AG10803 (cell line): ENCODE measurements around the gene ETV3L.
"Not testable (repeated sequence)": the region's sequence is repeated elsewhere in the genome, so short reads cannot be mapped to it uniquely, and the experiment has no call there.

Source experiments
- DNase-seq: peaks from one replicate; pipeline ENCODE4 v3.0.0; 2010; ENCODE audit warnings: low read depth
- H3K4me3 ChIP-seq: 2 replicates; pipeline ENCODE4 v1.5.1; 2011; ENCODE audit warnings: mild to moderate bottlenecking, low read length, control low read depth
- TF ChIP-seq, protein P1 (sequence below): conservative IDR thresholded peaks from 2 replicates; pipeline ENCODE4 v1.5.1; 2011; ENCODE audit warnings: mild to moderate bottlenecking, low read length, control low read depth, inconsistent platforms

ETV3L gene

DNA sequence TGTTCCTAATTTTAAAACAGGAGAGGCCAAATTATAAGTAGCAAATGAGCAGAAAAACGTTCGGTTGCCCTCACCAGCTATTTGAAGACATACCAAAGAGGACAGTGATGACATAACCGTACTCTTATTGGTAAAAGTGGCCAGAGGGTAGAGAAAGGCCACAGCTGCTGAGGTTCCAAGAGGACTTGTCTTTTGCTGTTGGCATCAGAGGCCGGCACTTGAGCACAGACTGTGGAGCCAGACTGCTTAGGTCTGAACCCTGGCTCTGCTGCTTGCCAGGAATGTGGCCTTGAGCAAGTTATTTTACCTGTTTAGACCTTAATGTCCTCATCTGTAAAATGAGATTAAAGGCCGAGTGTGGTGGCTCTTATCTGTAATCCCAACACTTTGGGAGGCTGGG is 14.9 kb downstream of the ETV3L start:
- H3K4me3 ChIP-seq, result no peak overlapping the region
- TF ChIP-seq, protein P1, sequence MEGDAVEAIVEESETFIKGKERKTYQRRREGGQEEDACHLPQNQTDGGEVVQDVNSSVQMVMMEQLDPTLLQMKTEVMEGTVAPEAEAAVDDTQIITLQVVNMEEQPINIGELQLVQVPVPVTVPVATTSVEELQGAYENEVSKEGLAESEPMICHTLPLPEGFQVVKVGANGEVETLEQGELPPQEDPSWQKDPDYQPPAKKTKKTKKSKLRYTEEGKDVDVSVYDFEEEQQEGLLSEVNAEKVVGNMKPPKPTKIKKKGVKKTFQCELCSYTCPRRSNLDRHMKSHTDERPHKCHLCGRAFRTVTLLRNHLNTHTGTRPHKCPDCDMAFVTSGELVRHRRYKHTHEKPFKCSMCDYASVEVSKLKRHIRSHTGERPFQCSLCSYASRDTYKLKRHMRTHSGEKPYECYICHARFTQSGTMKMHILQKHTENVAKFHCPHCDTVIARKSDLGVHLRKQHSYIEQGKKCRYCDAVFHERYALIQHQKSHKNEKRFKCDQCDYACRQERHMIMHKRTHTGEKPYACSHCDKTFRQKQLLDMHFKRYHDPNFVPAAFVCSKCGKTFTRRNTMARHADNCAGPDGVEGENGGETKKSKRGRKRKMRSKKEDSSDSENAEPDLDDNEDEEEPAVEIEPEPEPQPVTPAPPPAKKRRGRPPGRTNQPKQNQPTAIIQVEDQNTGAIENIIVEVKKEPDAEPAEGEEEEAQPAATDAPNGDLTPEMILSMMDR, result no peak
- no peak for DNase-seq

DNA sequence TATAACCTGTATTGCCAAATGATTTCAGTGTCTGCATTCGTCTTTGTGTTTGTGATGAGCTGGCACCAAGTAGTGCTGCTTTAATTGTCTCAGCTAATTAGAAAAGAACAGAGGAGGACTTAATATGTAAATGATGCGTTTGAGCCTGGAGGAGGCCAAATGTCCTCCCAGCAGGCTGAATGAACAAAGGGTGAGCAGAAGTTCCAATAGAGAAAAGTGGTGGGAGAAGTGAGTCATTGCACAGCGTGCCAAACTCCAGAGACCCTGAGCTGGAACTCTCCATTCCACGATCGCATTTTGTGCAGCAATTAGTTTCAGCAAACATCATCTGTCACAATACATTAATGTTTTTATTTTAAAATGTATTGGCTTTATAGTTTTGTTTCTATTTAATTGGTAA is 17.9 kb downstream of the ETV3L start:
- TF ChIP-seq, protein P1, result no peak
- no peak overlapping the region for H3K4me3 ChIP-seq
- no peak for DNase-seq

DNA sequence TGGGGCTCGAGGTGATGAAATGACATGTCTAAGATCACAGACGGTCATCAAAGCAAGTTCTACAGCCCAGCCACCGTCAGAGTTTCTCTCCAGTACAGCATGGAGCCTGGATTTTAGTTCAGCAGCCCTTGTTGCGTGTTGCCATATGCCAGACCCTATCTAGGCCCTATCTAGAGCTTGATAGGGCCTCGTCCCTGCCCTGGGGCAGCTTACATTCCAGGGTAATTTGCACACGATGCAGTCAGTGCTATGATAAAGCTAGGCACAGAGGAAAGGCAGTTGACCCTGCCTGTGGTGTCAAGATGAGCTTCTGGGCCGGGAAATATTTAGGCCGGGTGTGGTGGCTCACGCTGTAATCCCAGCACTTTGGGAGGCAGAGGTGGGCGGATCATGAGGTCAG is 18.9 kb downstream of the ETV3L start:
- TF ChIP-seq, protein P1, result no peak
- no peak overlapping the region for H3K4me3 ChIP-seq
- no peak for DNase-seq

DNA sequence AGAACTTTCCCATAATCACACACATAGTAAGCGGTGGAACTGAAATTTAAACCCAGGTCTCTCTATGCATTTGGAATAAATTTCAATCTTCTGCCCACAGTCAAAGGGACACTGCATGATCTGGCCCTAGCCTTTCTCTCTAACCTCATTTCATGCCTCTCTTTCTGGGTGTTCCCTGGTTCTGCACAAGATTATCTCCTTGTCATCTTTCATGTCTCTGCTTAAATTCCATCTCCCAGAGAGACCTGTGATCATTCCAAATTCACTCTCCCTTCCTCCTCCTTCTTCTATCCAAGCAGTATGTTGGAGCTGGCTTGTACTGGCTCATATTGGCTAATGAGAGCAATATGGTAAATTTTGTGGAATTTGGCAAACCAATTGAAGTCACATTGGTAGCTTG is 22.2 kb downstream of the ETV3L start:
- DNase-seq, result no peak
- no peak overlapping the region for H3K4me3 ChIP-seq
- TF ChIP-seq, protein P1, result no peak

DNA sequence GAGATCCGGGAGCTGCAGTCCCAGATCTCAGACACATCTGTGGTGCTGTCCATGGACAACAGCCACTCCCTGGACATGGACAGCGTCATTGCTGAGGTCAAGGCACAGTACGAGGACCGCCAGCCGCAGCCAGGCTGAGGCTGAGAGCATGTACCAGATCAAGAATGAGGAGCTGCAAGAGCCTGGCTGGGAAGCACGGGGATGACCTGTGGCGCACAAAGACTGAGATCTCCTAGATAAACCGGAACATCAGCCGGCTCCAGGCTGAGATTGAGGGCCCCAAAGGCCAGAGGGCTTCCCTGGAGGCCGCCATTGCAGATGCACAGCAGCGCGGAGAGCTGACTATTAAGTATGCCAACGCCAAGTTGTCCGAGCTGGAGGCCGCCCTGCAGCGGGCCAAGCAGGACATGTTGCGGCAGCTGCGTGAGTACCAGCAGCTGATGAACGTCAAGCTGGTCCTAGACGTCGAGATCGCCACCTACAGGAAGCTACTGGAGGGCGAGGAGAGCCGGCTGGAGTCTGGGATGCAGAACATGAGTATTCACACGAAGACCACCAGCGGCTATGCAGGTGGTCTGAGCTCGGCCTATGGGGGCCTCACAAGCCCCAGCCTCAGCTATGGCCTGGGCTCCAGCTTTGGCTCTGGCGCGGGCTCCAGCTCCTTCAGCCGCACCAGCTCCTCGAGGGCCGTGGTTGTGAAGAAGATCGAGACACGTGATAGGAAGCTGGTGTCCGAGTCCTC is 25.5 kb downstream of the ETV3L start:
- peak; percentile 69 for DNase-seq
- H3K4me3 ChIP-seq, result no peak overlapping the region
- TF ChIP-seq, protein P1, result peak; percentile 63

DNA sequence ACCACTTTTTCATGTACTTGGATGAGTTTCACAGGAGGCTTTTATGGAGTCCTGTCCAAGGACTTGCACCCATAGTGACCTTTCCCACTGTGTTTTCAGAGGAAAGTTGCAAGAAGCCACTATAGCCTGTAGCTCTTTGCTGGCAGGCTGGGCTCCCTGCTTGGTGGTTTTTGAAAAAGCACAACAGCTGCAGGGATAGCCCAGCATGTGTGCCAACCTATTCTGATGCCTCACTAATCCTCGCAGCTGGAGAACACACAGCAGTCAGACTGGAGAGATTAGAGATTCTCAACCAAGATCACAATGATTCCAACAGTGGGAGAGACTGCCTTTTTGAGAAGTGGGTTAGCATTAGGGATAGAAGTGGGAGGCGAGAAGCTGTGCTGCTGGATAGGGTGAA is 30.0 kb downstream of the ETV3L start:
- no peak overlapping the region for H3K4me3 ChIP-seq
- no peak for DNase-seq
- TF ChIP-seq, protein P1, result no peak

DNA sequence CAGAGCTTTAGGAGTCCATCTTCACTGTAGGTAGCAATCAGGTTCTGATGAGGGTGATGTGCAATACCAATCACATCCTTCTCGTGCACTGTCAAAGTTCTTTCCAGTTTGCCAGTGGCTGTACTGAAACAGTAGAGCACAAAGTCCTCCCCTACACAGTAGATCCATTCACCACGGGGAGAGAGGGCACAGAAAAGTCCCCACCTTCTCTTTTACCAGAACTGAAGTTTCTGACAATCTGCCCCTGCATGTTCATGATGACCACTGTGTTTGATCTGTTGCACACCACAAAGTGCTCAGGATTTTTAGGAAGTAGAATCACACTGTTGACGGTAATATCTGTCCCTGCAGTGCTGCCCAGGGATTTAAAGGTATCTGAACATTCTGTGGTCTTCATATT is 40.4 kb downstream of the ETV3L start:
- DNase-seq, H3K4me3 ChIP-seq: not testable (repeated sequence)
